Nephron progenitor cell (in vitro differentiated cells): ENCODE results near the gene XIST.

ENCODE experiments used
- DNase-seq: peaks from one replicate; pipeline ENCODE4 v3.0.0; 2021
- H3K27ac Mint-ChIP-seq: 2 replicates; pipeline ENCODE4 v1.8.0; 2021; ENCODE audit warnings: mild to moderate bottlenecking, moderate library complexity, mixed read lengths
- H3K27me3 Mint-ChIP-seq: 2 replicates; pipeline ENCODE4 v1.8.0; 2021; ENCODE audit warnings: mild to moderate bottlenecking, low read depth, mixed read lengths; ENCODE audit not compliant: poor library complexity
- H3K36me3 Mint-ChIP-seq: 2 replicates; pipeline ENCODE4 v1.8.0; 2021; ENCODE audit warnings: low read depth, mixed read lengths
- H3K4me1 Mint-ChIP-seq: 2 replicates; pipeline ENCODE4 v1.8.0; 2021; ENCODE audit warnings: mixed read lengths
- H3K4me3 Mint-ChIP-seq: 2 replicates; pipeline ENCODE4 v1.8.0; 2021; ENCODE audit warnings: mild to moderate bottlenecking, moderate library complexity, mixed read lengths
- H3K9me3 Mint-ChIP-seq: 2 replicates; pipeline ENCODE4 v1.8.0; 2021; ENCODE audit warnings: mild to moderate bottlenecking, moderate library complexity, mixed read lengths
- TF ChIP-seq, protein P1 (sequence below): fragments of 200-600 bp; sonication (generic); IDR thresholded peaks from 2 replicates; pipeline ENCODE4 v1.5.0; 2021; ENCODE audit warnings: antibody characterized with exemption

The XIST gene

DNA sequence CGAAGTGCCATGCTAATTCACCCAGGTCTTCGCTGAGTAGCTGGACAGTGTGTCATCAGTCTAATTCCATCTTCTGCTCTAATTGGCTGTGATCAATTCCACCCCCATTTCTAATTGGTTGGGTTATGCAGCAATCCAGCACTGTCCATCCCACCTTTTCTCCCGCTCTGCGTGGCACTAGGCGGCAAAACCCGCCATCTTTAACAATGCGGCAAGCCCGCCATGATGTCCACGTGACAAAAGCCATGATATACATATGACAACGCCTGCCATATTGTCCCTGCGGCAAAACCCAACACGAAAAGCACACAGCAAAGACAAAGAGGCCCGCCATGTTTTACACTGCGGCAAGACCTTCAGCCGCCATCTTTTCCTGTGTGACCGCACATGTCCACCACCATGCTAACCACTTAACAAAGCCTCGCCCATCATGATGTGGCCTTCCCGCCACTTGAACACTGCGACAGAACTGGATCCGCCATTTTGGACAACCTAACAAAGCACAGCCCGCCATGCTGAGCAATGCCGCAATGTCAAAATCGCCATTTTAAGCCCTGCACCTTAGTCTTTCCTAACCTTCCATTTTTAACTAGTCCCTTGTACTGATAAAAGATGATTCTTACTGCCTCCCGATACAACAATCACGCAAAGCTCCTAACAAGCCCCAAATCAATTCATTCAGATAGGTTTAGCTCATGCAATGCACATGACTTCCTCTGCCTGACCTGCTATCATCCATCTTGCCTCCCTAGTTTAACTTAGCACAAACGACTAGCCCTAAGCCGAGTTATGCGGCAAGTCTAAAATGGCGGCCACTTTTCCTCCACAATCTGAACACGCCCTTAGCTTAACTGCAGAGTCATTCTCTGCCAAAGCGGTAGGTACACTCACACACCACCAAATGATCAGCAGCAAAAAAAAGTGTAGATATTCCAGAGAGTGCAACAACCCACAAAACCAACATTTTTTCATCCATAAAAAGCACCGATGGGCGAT, 1.2 kb downstream of the XIST start:
- no peaks in the 10 kb centered on the region for H3K27me3 Mint-ChIP-seq

DNA sequence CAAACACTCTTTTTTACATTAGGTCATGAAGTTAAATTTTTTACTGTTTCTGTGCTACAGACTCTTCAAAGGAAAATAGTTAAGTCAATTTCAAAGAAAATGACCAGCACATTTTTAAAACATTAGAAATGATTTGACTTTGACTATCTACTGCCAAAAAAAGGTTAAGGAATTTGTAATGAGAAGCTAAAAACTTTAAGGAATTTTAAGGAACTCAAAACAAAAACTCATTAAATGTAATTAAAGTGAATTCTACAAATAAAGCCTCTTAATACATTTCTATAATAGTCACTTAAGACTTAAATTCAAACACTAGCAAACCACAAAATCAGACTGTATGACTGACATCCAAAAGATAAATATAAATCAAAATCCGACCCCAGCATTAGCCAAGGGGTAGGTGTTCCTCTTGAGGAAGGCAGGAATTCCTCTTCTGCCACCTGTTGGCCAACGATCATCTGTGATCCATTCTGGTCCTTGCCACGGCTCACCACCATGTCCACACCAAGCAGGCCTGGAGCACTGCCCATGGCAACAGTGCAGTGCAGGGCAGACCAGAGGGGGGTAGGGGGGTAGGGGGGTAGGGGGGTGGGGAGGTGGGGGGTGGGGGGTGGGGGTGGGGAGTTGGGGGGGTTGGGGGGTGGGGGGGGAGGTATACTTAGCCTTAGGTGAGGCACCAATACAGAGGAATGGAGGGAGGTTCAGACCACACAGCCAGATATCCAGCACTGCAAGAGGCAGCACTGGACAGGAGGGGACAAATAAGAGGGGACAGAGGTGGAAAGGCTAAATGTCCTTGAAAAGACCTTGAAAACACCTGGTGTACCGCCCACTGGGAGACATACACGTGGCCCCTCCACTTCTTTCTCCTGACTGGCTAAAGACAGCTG, 2.1 kb downstream of the XIST start:
- TF ChIP-seq, protein P1, sequence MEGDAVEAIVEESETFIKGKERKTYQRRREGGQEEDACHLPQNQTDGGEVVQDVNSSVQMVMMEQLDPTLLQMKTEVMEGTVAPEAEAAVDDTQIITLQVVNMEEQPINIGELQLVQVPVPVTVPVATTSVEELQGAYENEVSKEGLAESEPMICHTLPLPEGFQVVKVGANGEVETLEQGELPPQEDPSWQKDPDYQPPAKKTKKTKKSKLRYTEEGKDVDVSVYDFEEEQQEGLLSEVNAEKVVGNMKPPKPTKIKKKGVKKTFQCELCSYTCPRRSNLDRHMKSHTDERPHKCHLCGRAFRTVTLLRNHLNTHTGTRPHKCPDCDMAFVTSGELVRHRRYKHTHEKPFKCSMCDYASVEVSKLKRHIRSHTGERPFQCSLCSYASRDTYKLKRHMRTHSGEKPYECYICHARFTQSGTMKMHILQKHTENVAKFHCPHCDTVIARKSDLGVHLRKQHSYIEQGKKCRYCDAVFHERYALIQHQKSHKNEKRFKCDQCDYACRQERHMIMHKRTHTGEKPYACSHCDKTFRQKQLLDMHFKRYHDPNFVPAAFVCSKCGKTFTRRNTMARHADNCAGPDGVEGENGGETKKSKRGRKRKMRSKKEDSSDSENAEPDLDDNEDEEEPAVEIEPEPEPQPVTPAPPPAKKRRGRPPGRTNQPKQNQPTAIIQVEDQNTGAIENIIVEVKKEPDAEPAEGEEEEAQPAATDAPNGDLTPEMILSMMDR: no peak
- H3K9me3 Mint-ChIP-seq: peaks cover 14% of the 10 kb centered on the region
- no peaks in the 10 kb centered on the region for H3K27me3 Mint-ChIP-seq
- no peak overlapping the region for H3K4me3 Mint-ChIP-seq
- H3K36me3 Mint-ChIP-seq: peaks cover 6% of the 10 kb centered on the region
- no peaks in the 10 kb centered on the region for H3K4me1 Mint-ChIP-seq
- no peak overlapping the region for H3K27ac Mint-ChIP-seq
- DNase-seq: no peak

More for the DNA sequence above, 1.2 kb downstream of the XIST start:
- DNase-seq: no peak
- no peak overlapping the region for H3K4me3 Mint-ChIP-seq
- no peak overlapping the region for H3K27ac Mint-ChIP-seq
- TF ChIP-seq, protein P1: no peak
- peaks cover 6% of the 10 kb centered on the region for H3K36me3 Mint-ChIP-seq
- H3K9me3 Mint-ChIP-seq: peaks cover 14% of the 10 kb centered on the region
- no peaks in the 10 kb centered on the region for H3K4me1 Mint-ChIP-seq

DNA sequence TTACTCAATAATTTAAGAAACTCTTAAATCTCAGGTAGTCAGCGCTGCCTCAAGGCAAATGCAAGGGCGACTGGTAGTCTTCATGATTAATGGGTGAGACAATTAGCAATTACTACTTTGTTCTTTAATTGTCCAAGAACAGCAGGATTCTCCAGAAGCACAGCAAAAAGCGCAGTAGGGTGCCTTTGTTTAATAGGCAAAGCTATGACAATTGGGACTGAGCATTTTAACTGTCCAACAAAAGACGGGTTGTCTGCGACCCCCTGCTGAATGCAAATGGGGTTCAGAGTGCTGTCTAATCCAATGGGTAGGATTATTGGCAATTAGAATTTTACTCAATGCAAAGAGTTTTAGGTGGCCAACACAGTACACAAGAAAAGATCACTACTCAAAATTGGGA, 3.4 kb downstream of the XIST start:
- peaks cover 14% of the 10 kb centered on the region for H3K9me3 Mint-ChIP-seq
- no peak overlapping the region for H3K4me3 Mint-ChIP-seq
- no peaks in the 10 kb centered on the region for H3K4me1 Mint-ChIP-seq
- DNase-seq: no peak
- H3K27me3 Mint-ChIP-seq: no peaks in the 10 kb centered on the region
- TF ChIP-seq, protein P1: no peak
- H3K36me3 Mint-ChIP-seq: peaks cover 6% of the 10 kb centered on the region
- no peak overlapping the region for H3K27ac Mint-ChIP-seq

DNA sequence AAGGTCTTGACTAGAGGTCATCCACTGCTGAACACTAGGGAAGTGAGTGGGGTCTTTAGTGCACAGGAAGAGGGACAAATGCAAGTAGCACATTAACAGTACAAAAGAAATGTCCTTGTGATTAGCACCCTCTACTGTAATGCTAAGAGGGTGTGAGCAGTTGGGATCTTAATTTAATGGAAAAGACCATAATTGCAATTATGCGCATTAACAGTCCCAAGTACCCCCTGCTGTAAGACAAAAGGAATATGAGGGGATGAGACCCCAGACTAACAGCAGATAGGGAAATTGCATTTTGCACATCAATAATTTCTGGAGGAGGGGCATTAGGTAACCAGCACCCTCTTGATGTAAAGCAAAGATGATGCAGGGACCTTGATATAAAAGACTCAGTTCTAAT, 4.5 kb downstream of the XIST start:
- no peaks in the 10 kb centered on the region for H3K27me3 Mint-ChIP-seq

DNA sequence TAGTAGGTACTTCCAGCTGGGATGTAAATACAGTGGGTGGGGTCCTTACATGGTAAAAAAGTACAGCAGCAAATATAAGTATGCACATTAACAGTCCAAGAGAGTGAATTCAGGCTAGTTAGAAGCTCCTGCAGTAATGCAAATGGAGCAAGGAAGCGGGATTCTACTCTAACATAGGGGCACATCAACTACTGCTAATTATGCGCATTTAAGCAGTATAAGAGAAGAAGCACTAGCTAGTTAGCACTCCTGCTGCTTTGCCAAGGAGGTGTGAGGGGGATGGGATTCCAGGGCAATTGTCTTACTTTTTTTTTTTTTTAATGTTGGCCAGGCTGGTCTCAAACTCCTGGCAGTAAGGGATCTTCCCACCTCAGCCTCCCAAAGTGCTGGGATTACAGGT, 5.4 kb downstream of the XIST start:
- Mint-ChIP-seq H3K9me3 (peaks cover 11% of the 10 kb centered on the region), H3K4me1 (no peaks in the 10 kb centered on the region), H3K27me3 (no peaks in the 10 kb centered on the region), H3K36me3 (peaks cover 6% of the 10 kb centered on the region), H3K4me3 (no peak overlapping the region), H3K27ac (no peak overlapping the region)
- TF ChIP-seq, protein P1: no peak
- DNase-seq: no peak

More for the DNA sequence above, 4.5 kb downstream of the XIST start:
- no peak overlapping the region for H3K4me3 Mint-ChIP-seq
- H3K36me3 Mint-ChIP-seq: peaks cover 6% of the 10 kb centered on the region
- no peaks in the 10 kb centered on the region for H3K4me1 Mint-ChIP-seq
- no peak overlapping the region for H3K27ac Mint-ChIP-seq
- no peak for DNase-seq
- H3K9me3 Mint-ChIP-seq: peaks cover 14% of the 10 kb centered on the region
- TF ChIP-seq, protein P1: no peak
